GM18909 (cell line): ENCODE results near the gene TBC1D2.
A peak's percentile ranks its signal among the peaks of the same experiment; 100 is the strongest.
"Not testable (repeated sequence)": the region's sequence is repeated elsewhere in the genome, so short reads cannot be mapped to it uniquely, and the experiment has no call there.

Source experiments
- ATAC-seq: cut with Tn5 transposase; IDR thresholded peaks from one replicate; pipeline ENCODE4 v1.9.1; 2021; ENCODE audit warnings: mild to moderate bottlenecking; ENCODE audit not compliant: unreplicated experiment, poor library complexity

The TBC1D2 gene

DNA sequence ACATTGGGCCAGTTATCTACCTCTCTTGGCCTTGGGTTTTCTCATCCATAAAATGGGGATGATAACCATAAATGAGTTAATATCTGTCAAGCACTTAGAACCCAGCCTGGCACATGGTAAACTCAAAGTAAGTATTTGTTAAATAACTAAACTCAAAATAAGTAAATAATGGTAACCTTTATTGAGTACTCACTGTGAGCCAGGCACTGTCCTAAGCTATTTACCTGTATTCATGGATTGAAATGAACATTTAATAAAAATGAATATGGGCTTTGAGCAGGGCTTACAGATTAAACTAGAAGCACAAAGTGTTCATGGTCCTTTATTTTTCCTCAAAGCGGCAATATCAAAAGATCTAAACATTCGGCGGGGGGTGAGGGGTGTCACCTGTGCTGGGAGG lies 79.7 kb downstream of the TBC1D2 start:
- no peak for ATAC-seq

DNA sequence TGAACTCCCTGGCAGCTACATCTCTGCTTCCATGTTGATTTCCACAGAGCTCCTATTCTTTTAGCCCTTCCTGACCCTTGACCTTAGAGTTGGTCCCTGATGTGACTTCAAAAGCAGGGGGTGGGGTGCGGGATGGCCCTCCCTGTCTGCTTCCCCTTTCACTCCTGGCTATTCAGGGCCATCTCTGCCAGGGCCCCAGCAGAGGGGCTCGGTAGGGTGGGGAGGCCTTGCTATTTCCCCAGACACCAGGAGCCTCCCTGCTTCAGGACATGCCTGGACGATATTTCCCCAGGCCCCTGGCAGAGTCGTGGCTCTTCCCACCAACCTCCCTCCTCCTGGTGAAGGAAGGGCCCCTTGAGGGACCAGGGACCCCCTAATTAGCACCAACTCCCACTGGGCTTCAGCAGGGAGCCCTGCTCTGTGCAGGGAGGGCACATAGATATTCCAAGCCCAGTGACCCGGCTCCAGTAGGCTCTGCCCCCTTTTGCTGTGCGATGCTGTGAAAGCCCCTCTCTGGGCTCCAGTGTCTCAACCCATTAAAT lies 80.3 kb downstream of the TBC1D2 start:
- ATAC-seq: no peak

DNA sequence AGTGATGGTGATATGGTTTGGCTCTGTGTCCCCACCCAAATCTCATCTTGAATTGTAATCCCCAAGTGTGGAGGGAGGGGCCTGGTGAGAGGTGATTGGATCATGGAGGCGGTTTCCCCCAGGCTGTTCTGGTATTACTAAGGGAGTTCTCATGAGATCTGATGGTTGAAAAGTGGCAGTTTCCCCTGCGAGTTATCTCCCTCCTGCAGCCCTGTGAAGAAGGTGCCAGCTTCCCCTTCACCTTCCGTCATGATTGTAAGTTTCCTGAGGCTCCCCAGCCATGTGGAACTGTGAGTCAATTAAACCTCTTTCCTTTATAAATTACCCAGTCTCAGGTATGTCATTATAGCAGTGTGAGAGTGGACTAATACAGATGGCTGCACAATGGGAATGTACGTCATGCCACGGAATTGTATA lies 80.9 kb downstream of the TBC1D2 start:
- not testable (repeated sequence) for ATAC-seq

DNA sequence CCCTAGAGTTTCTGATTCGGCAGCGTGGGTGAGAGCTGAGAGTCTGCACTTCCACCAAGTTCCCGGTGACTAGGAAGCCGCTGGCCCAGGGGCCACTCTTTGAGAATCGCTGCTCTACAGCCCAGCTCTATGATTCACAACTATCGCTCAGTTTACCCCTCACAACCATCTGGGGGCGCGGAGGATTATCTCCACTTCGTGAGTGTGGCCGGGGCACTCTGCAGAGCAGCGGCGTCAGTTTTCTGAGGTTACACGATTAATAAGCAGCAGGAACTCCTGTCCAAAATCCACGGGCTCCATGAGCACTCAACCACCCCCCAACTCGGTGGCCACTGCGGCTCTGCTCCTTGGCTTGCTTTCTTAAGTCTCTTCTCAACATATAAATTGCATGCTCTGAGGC lies 82.3 kb downstream of the TBC1D2 start:
- ATAC-seq: no peak

DNA sequence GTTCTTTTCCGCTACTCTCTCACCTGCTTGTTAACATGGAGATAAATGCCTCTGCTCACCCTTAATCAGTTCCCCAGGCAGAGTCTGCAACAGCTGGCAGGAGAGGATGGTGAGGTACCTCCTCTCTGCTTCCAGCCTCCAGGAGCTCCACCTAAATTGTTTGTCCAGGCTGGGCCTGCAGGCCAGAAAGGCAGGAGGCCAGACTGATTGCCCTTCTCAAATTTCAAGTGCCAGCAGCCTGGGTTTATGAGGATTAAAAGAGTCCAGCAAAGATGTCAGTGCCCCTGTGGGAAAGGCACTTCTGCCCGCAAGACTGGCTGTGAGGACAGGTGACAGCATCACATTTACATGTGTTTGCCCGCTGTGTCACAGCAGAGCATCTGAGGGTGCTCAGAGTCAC lies 82.8 kb downstream of the TBC1D2 start:
- ATAC-seq: no peak

DNA sequence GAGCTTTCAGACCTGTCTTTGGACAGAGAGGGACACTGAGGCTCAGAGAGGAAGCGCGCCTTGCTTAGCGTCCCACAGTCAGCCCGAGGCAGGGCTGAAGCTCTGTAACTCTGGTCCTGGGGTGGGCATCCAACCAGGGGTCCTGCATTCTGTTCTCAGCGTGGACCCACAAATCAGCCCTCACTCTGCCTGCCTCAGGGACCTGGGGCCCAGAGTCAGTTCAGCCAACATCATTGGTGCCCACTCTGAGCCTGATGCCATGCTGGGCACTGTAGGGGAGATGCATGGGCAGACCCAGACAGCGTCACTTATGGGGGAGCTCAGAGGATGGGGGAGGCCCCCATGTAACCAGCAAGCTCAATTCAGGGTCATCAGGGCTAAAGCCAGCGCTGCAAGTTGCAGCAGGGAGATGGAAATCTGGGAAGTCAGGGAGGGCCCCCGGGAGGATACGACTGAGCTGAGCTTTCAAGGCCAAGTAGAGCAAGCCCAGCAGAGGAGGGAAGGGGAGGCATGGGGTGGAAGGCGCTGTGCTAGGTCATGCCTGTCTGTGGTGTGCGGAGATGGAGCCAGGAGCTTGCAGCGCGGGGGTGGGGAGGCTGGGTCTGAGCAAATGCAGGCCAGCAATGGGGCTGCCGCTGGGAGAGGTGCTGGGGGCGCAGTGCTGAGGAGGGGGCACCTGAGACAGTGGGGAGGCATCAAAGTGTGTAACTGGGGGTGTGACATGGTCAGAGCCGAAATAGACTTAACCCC lies 84.1 kb downstream of the TBC1D2 start:
- no peak for ATAC-seq

DNA sequence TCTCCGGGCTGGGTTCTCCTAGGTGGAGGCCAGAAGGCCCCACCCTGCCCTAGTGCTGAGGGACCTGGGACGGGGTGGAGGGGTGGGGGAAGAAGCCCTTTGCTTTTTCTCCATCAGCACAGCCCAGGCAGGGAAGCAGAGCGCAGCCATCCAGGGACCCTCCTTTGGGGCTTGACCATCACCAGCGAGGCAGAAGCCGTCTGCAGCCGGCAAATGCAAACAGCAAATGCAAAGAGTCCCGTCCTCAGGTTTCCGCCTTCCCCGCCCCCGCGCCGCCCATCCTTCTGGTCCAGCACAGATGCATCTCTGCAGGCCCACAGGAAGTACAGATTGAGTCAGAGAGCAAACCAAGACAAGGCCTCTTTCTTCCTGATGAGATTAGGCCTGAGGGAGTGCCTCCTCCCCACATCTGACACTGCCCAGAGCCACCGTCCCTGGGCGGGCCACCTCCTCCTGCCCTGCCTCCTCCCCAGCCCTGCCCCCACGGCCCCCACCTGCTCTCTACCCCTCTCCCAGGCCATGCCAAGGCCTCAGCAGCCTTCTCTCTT lies 86.4 kb downstream of the TBC1D2 start:
- peak; percentile 94 for ATAC-seq

DNA sequence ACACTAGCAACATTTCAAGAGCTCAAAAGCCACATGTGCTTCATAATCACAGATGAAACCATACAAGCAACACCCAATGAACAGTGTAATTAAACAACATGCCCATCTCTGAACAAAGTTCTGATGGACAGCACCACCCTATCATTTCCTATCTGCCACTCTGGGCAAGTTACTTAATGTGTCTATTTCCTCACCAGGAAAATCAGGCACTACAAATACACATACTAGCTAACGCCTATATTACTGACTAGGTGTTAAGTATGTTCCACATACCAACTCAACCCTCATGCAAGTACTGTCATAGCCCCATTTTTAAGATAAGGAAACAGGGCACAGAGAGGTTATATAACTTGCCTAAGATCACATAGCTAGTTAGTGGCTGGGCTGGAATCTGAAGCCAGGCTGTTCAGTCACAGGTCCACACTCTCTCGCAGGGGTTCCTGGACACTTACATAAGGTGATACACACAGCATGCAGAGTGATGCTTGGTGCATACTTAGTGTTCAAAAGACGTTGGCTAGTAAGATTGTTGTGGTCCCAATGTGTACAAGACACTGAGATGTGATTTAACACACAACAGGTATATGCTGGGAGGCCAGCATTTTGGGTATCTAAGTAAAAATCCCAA lies 87.2 kb downstream of the TBC1D2 start:
- ATAC-seq: no peak

DNA sequence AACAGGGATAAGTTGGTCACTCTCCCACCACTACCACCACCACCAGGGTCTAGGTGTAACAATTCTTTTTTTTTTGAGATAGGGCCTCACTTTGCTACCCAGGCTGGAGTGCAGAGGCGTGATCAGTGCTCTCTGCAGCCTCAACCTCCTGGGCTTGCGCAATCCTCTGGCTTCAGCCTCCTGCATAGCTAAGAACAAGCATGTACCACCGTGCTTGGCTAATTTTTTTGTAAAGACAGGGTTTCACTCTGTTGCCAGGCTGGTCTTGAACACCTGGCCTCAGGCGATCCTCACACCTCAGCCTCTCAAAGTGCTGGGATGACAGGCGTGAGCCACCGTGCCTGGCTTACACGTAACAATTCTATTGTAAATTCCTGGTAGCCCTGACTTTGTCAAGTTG lies 90.5 kb downstream of the TBC1D2 start:
- no peak for ATAC-seq

DNA sequence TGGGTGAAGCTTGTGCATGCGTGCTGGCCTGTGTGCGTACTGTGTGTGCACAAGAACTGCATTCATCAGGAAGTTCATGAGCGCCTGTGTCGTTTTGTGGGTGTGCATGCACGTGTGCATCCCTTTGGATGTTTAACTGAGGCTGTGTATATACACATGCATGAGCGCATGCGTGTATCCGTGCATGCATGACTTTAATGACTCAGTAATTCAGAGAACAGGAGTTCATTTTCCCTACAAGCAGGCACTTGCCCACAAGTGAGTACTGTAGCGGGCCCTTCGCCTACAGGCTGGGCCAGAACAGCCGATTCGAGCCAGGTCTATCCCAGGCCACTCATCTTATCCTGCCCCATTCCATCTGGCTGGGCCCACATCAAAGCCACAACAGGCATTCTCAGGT lies 92.8 kb downstream of the TBC1D2 start:
- ATAC-seq: no peak

DNA sequence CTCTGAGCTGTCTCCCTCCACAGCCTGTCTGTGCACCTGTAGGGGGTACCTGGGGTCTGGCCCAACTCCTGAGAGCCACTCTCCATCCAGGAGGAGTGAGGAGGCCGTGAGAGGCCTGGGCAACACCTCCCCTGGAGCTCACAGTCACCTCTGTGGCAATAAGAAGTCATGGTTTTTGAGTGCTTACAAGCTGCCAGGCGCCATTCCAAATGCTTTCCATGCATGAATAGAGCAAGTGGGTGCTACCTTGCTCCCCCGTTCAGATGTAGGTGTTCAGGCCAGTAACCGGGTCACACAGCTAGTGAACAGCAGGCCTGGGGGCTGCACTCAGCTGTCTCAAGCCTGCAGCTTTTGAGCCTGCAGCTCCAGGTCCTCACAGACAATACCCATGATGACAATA lies 93.6 kb downstream of the TBC1D2 start:
- no peak for ATAC-seq

DNA sequence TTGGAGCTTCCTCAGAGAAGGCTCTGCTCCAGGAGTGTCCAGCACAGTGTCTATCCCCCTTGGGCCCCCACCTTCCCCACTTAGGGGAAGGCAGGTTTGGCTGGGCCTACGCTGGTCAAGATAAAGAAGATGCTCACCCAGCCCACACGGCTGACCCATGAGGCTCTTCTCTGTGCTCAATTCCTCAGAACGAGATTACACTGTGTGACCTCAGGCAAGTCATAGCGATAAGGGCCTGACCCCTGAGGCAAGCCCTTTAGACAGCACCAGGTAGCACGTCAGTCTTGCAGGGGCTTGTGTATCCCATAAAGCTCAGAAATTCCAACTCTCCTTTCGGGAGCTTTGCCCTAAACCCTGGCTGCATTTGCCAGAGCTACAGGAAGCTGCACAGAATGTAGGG lies 95.7 kb downstream of the TBC1D2 start:
- ATAC-seq: no peak

DNA sequence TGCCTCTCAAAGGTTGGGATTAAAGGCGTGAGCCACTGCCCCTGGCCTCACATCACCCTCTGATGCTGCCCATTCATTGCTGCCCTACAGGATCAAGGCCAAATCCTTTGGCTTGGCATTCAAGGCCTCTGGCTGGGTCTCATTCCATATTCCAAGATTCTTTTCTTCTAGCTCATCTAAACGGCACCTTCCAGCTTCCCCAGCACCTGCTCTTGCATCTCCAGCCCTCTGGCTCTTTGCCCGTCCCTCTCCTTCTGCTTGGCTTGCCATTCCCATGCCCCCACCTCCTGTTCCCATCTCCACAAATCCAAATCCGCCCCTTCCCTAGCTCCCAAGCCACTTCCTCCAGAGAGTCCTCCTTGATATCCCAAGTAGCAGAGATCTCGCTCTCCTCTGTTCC lies 96.1 kb downstream of the TBC1D2 start:
- no peak for ATAC-seq

DNA sequence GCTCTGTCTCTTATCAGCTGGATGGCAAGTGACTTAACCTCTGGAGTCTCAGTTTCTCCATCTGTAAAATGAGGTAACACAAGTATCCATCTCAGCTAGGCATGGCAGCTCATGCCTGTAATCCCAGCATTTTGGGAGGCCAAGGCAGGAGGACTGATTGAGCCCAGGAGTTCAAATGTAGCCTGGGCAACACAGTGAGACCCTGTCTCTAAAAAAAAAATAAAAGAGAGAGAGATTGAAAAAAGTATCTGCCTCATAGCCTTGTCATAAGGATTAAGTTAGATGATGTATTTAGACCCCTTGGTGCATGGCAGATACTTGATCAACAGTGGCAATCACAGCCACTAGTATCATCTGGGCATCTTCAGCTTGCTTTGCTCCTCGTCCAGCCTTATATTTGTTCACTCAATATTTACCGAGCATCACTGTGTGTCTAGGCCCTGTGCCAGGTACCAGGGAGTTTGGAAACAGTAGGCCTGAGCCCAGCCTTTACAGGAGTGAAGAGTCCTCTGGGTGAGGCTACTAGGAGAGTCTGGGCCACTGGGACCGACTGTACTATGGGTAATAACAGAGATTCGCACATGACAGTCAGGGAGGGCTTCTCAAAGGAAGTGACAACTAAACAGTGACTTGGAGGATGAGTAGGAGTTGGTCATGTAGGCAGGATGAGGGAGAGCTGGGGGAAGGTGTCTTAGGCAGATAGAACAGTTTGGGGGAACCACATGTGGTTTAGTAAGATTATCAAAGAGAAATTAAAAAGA lies 97.2 kb downstream of the TBC1D2 start:
- ATAC-seq: no peak

DNA sequence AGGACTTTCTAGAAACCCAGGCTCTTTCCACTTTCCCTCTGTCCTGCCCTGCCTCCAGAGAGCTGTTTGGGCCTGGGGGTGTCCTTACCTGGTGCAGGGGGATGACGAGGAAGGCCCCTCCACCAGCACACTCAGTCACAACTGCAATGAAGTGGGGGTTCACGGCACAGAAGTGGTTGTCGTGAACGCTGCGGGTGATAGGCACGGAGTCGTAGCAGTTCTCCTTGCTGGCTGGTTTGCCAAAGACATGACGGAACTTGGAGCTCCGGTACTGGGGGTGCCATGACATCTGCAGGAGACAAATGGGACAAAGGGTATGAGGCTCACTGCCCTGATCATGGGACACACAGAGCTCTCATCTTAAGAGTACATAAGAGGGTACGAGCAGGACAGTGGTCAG lies 98.1 kb downstream of the TBC1D2 start:
- no peak for ATAC-seq

DNA sequence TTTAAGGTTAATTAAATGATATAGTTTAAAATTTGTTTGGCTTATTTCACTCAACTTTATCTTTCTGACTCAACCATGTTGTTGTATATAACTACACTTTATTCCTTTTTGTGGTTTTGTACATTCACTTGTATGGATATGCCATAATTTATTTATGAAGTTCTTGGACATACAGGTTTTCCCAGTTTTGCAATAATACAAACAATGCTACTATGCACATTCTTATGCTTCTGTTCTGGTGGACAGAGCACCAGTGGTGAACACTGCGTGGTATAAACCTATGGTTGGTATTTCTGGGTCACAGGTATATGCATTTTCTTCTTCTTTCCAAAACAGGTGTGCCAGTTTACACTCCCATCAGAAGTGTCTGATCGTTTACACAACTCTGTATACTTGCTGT lies 100.8 kb downstream of the TBC1D2 start:
- ATAC-seq: no peak

DNA sequence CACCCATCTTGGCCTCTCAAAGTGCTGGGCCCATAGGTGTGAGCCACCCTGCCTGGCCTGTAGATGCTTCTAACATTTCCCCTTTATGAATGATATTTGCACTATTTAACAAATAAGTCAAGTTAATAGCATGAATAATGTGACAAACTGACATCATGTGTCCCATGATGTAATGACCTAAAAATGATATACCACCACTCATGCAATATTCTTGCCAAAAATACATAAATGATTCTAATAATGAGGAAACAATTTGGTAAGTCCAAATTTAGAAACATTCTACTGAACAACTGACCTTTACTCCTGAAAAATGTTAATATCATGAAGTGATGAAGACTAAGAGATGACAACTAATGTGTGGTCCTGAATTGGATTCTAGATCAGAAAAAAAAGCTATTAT lies 102.9 kb downstream of the TBC1D2 start:
- ATAC-seq: no peak

DNA sequence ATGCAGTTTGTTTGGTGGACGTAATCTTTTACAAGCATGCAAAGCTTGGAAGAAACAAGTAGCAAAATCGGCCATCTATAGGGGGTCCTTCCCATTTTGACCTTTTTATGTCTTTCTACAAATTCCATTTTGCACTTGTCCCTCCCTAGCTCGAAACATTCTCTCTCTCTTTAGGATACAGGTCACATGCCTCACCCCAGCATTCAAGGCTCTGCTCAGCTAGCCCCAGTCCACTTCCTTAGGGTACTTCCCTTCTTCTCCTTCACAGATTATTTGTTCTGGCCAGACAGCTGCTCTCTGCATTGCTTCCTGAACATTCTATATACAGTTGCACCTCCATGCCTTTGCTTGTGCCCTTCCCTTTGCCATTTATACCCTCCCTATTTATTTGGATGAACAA lies 104.7 kb downstream of the TBC1D2 start:
- no peak for ATAC-seq

DNA sequence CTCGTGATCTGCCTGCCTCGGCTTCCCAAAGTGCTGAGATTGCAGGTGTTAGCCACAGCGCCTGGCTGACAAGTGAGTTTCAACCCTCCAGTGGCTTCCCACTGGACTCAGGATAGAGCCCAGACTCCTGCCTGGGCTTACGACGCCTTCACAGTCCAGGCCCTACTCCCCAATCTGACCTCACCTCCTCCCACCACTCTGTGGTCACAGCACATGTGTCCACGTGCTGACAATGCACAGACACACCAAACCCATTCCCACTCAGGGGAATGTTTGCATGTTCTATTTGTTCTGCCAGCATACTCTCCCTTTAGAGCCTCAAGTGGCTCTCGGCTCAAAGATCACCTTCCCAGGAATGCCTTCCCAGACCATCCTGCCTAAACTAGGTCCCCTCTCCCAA lies 105.3 kb downstream of the TBC1D2 start:
- ATAC-seq: no peak

DNA sequence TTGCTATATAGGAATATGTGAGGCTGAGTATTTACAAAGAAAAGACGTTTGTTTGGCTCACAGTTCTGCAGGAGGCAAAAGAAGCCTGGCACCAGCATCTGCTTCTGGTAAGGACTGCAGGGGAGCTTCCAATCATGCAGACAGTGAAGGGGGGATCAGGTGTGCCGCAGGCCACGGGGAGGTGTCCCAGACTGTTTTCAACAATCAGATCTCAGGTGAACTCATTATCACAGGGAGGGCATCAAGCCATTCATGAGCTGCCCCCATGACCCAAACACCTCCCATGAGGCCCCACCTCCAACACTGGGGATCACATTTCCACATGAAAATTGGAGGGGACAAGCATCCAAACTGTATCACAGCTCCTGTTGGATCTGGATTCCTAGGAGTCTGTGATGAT lies 106.0 kb downstream of the TBC1D2 start:
- ATAC-seq: no peak
